NCI-H1417 (cell line): Measurements from ENCODE around the gene RAB9A.
"Not testable (repeated sequence)": the region's sequence is repeated elsewhere in the genome, so short reads cannot be mapped to it uniquely, and the experiment has no call there.

ENCODE experiments used
- DNase-seq, 3 experiments: peaks; one replicate each; lab custom pipeline; 2025; lab: John Stamatoyannopoulos, UW

The RAB9A gene

GRCh38 chrX:13669755-13670154 is 19.2 kb upstream of the RAB9A start:
- DNase-seq, result not testable (repeated sequence)

- DNase-seq, result no peak
These were observed 18.7 kb upstream of the RAB9A start for GRCh38 chrX:13670197-13670596.

- no peak for DNase-seq
These were observed 15.9 kb upstream of the RAB9A start for GRCh38 chrX:13673016-13673415.

- DNase-seq, result no peak
These were observed 12.0 kb upstream of the RAB9A start for GRCh38 chrX:13676885-13677284.

- not testable (repeated sequence) for DNase-seq
These were observed 9.2 kb upstream of the RAB9A start for GRCh38 chrX:13679700-13680099.

- no peak for DNase-seq
These were observed 7.3 kb upstream of the RAB9A start for GRCh38 chrX:13681595-13681994.

GRCh38 chrX:13684361-13684760 is 4.6 kb upstream of the RAB9A start:
- DNase-seq, result no peak

GRCh38 chrX:13685126-13685763 is 3.7 kb upstream of the RAB9A start:
- no peak for DNase-seq

- DNase-seq, result no peak
These were observed 1.7 kb upstream of the RAB9A start for GRCh38 chrX:13687203-13687602.

GRCh38 chrX:13688384-13688957 is 457 bp upstream of the RAB9A start:
- peak; percentile 9 to 81 (median 61) for DNase-seq

GRCh38 chrX:13689741-13690211 is 848 bp downstream of the RAB9A start:
- DNase-seq, result no peak

- DNase-seq, result no peak
These were observed 1.9 kb downstream of the RAB9A start for GRCh38 chrX:13690836-13691235.

GRCh38 chrX:13691841-13692371 is 3.0 kb downstream of the RAB9A start:
- no peak for DNase-seq

GRCh38 chrX:13692771-13693231 is 3.9 kb downstream of the RAB9A start:
- no peak for DNase-seq

GRCh38 chrX:13693341-13693961 is 4.5 kb downstream of the RAB9A start:
- no peak for DNase-seq

- no peak for DNase-seq
These were observed 5.4 kb downstream of the RAB9A start for GRCh38 chrX:13694359-13694758.

- no peak for DNase-seq
These were observed 6.1 kb downstream of the RAB9A start for GRCh38 chrX:13694983-13695382.

- no peak for DNase-seq
These were observed 6.7 kb downstream of the RAB9A start for GRCh38 chrX:13695601-13696115.

- no peak for DNase-seq
These were observed 8.5 kb downstream of the RAB9A start for GRCh38 chrX:13697455-13697854.

GRCh38 chrX:13697976-13698375 is 9.0 kb downstream of the RAB9A start:
- no peak for DNase-seq

- DNase-seq, result no peak
These were observed 9.5 kb downstream of the RAB9A start for GRCh38 chrX:13698432-13698831.

GRCh38 chrX:13699183-13699826 is 10.4 kb downstream of the RAB9A start:
- peak in 1 of 3 experiments; percentile 31 for DNase-seq
